Measurements from ENCODE around the gene TMEM209.
"Not testable (repeated sequence)": the region's sequence is repeated elsewhere in the genome, so short reads cannot be mapped to it uniquely, and the experiment has no call there.

The TMEM209 gene

DNA sequence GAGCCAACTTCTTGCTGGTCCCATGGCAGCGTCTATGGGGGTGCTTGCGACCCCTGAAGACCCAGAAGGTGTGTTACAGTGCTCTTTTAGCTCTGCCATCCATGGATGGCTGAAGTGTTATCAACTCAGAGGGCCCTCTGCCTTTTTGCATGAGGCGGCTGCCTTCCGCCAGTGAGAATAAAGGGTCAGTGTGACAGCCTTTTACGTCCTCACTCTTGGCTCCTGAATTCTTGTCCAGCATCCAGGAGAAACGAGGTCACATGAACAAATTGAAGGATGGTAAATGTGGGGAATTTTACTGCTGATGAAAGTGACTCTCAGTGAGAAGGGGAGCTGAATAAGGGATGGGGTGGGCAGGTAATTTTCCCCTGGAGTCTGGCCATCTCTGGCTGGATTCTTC, 26.6 kb upstream of the TMEM209 start:
- H3K27ac ChIP-seq (ENCODE audit: poor library complexity, severe bottlenecking): no peak overlapping the region
- no peaks in the 10 kb centered on the region for H3K27me3 ChIP-seq (ENCODE audit: insufficient read depth, poor library complexity, severe bottlenecking)
- TF ChIP-seq, protein P1, sequence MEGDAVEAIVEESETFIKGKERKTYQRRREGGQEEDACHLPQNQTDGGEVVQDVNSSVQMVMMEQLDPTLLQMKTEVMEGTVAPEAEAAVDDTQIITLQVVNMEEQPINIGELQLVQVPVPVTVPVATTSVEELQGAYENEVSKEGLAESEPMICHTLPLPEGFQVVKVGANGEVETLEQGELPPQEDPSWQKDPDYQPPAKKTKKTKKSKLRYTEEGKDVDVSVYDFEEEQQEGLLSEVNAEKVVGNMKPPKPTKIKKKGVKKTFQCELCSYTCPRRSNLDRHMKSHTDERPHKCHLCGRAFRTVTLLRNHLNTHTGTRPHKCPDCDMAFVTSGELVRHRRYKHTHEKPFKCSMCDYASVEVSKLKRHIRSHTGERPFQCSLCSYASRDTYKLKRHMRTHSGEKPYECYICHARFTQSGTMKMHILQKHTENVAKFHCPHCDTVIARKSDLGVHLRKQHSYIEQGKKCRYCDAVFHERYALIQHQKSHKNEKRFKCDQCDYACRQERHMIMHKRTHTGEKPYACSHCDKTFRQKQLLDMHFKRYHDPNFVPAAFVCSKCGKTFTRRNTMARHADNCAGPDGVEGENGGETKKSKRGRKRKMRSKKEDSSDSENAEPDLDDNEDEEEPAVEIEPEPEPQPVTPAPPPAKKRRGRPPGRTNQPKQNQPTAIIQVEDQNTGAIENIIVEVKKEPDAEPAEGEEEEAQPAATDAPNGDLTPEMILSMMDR (IDR thresholded peaks at IDR 0.05; ENCODE audit: poor library complexity, severe bottlenecking): no peak
- H3K4me1 ChIP-seq (ENCODE audit: insufficient read depth, poor library complexity, severe bottlenecking): no peaks in the 10 kb centered on the region
- ATAC-seq (ENCODE audit: low read depth): no peak
- H3K4me3 ChIP-seq (ENCODE audit: severe bottlenecking): no peak overlapping the region
- no peak for DNase-seq (ENCODE audit: low spot score)
- H3K36me3 ChIP-seq (ENCODE audit: low read depth): no peaks in the 10 kb centered on the region
- H3K9me3 ChIP-seq (ENCODE audit: severe bottlenecking): no peaks in the 10 kb centered on the region

DNA sequence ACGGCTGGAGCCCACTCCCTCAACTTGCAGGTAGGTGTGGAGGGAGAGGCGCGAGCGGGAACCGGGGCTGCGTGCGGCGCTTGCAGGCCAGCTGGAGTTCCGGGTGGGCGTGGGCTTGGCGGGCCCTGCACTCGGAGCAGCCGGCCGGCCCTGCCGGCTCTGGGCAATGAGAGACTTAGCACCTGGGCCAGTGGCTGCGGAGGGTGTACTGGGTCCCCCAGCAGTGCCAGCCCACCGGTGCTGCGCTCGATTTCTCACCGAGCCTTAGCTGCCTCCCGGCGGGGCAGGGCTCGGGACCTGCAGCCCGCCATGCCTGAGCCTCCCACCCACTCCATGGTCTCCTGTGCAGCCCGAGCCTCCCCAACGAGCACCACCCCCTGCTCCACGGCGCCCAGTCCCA, 24.8 kb upstream of the TMEM209 start:
- not testable (repeated sequence) for DNase-seq (ENCODE audit: low spot score); H3K27ac ChIP-seq (ENCODE audit: poor library complexity, severe bottlenecking); ATAC-seq (ENCODE audit: low read depth); H3K4me1 ChIP-seq (ENCODE audit: insufficient read depth, poor library complexity, severe bottlenecking); H3K9me3 ChIP-seq (ENCODE audit: severe bottlenecking); H3K27me3 ChIP-seq (ENCODE audit: insufficient read depth, poor library complexity, severe bottlenecking); H3K4me3 ChIP-seq (ENCODE audit: severe bottlenecking); H3K36me3 ChIP-seq (ENCODE audit: low read depth)

DNA sequence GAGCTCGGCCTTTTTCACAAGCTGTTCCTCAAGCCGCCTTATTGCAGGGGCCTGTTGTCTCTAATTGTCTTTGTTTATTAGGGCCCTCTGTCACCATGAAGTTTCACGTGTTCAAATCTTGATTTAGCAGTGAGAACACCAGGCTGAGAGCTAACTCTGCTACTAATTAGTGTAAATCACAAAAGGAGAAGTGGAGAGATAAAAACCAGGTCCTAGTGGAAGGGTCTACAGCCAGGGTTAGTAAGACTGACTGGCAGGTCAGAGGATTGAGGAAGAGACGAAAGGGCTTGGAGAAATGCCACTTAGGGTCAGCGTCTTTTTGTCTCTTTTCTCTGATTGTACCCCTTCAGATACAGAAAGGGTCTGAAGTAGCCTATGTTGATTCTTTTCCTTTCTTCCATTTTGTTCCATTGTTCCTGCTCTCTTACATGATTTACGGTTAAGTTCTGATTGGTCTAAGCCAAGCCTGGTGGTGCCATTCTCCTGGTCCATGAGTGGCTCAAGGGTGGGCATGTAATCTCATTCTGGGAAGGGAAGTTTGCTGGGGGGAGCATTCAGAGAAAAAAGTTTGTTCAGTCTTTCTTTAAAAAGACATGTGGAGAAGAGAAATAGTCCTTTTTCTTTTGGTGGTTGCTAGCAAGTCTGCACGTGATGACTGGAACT, 23.8 kb upstream of the TMEM209 start:
- no peaks in the 10 kb centered on the region for H3K9me3 ChIP-seq (ENCODE audit: severe bottlenecking)
- H3K36me3 ChIP-seq (ENCODE audit: low read depth): no peaks in the 10 kb centered on the region
- H3K27me3 ChIP-seq (ENCODE audit: insufficient read depth, poor library complexity, severe bottlenecking): no peaks in the 10 kb centered on the region
- no peak overlapping the region for H3K27ac ChIP-seq (ENCODE audit: poor library complexity, severe bottlenecking)
- H3K4me3 ChIP-seq (ENCODE audit: severe bottlenecking): no peak overlapping the region
- TF ChIP-seq, protein P1 (IDR thresholded peaks at IDR 0.05; ENCODE audit: poor library complexity, severe bottlenecking): no peak
- no peak for ATAC-seq (ENCODE audit: low read depth)
- no peak for DNase-seq (ENCODE audit: low spot score)
- no peaks in the 10 kb centered on the region for H3K4me1 ChIP-seq (ENCODE audit: insufficient read depth, poor library complexity, severe bottlenecking)

DNA sequence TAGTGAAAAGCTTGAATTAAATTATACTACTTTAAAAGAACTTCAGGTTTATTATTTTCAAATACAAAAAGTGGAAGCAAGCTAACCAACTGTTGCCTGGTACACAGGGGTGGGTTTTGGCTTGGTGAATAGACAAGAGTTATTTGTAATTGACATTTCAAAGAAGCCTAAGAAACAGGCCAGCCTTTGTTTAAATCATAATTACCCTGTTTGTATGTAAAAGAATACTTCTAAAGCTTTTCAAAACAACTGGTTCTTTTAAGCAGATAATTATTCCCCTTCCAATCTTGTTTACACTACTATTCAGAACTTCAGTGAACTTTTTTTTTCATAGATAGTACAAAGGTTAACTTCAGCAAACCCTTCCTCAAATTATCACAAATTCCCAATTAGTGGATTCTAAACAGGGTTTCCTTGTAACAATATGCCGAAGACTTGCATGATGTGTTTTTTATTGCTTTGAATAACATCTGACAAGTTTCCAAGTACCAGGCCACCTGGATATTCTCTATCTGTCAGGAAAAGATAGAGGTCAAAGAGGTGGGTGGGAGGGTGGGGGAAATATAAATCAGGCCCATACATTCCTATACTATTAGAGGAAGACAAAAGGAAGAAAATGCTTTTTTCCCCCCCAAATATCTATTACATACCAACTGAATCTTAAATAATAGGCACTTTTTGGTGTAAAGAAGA, 22.8 kb upstream of the TMEM209 start:
- Histone ChIP-seq H3K4me3 (ENCODE audit: severe bottlenecking) (no peak overlapping the region), H3K9me3 (ENCODE audit: severe bottlenecking) (no peaks in the 10 kb centered on the region), H3K27ac (ENCODE audit: poor library complexity, severe bottlenecking) (no peak overlapping the region), H3K4me1 (ENCODE audit: insufficient read depth, poor library complexity, severe bottlenecking) (no peaks in the 10 kb centered on the region), H3K36me3 (ENCODE audit: low read depth) (no peaks in the 10 kb centered on the region), H3K27me3 (ENCODE audit: insufficient read depth, poor library complexity, severe bottlenecking) (no peaks in the 10 kb centered on the region)
- TF ChIP-seq, protein P1 (IDR thresholded peaks at IDR 0.05; ENCODE audit: poor library complexity, severe bottlenecking): no peak
- DNase-seq (ENCODE audit: low spot score) (no peak), ATAC-seq (ENCODE audit: low read depth) (no peak)

DNA sequence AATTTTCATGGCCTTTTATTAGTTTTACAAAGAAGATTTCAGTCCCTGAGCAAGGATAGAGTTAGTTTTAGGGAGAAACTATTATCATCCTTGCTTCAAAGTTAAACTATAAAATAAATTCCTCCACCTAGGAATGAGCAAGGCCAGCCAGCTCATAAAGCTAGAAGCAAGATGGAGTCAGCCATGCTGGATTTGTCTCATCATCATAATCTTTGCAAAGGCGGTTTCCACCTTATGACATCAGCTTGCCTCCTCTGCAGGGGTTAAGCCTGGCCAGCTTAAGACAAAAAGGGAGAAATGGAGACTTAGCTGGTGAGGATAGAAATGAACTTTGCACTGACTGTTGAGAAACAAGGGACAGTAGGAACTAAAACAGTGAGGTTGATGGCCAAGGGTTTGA, 21.1 kb upstream of the TMEM209 start:
- Histone ChIP-seq H3K4me1 (ENCODE audit: insufficient read depth, poor library complexity, severe bottlenecking) (no peaks in the 10 kb centered on the region), H3K27me3 (ENCODE audit: insufficient read depth, poor library complexity, severe bottlenecking) (no peaks in the 10 kb centered on the region), H3K36me3 (ENCODE audit: low read depth) (no peaks in the 10 kb centered on the region), H3K4me3 (ENCODE audit: severe bottlenecking) (no peak overlapping the region), H3K9me3 (ENCODE audit: severe bottlenecking) (no peaks in the 10 kb centered on the region), H3K27ac (ENCODE audit: poor library complexity, severe bottlenecking) (no peak overlapping the region)
- DNase-seq (ENCODE audit: low spot score): no peak
- TF ChIP-seq, protein P1 (IDR thresholded peaks at IDR 0.05; ENCODE audit: poor library complexity, severe bottlenecking): no peak
- ATAC-seq (ENCODE audit: low read depth): no peak

DNA sequence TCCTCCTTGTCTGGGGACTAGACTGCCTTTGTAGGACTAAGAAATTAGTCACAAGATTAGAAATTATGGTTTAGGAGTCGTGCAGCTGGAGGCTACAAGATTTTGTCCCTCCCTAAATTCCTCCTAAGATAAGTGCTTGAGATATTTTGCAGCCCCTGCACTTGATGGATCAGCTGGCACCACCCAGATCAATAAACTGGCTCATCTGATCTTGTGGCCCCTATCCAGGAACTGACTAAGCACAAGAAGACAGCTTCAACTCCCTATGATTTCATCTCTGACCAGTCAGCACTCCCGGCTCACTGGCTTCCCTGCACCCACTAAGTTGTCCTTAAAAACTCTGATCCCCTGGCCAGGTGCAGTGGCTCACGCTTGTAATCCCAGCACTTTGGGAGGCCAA, 19.7 kb upstream of the TMEM209 start:
- not testable (repeated sequence) for H3K4me3 ChIP-seq (ENCODE audit: severe bottlenecking); H3K27me3 ChIP-seq (ENCODE audit: insufficient read depth, poor library complexity, severe bottlenecking); H3K4me1 ChIP-seq (ENCODE audit: insufficient read depth, poor library complexity, severe bottlenecking); DNase-seq (ENCODE audit: low spot score); H3K36me3 ChIP-seq (ENCODE audit: low read depth); H3K9me3 ChIP-seq (ENCODE audit: severe bottlenecking); ATAC-seq (ENCODE audit: low read depth)
- H3K27ac ChIP-seq (ENCODE audit: poor library complexity, severe bottlenecking): peak overlapping the region; percentile 15

Measured in RWPE2 (cell line).